ENCODE measurements around the gene PIBF1.
"Not testable (repeated sequence)": the region's sequence is repeated elsewhere in the genome, so short reads cannot be mapped to it uniquely, and the experiment has no call there.

Gene PIBF1

DNA sequence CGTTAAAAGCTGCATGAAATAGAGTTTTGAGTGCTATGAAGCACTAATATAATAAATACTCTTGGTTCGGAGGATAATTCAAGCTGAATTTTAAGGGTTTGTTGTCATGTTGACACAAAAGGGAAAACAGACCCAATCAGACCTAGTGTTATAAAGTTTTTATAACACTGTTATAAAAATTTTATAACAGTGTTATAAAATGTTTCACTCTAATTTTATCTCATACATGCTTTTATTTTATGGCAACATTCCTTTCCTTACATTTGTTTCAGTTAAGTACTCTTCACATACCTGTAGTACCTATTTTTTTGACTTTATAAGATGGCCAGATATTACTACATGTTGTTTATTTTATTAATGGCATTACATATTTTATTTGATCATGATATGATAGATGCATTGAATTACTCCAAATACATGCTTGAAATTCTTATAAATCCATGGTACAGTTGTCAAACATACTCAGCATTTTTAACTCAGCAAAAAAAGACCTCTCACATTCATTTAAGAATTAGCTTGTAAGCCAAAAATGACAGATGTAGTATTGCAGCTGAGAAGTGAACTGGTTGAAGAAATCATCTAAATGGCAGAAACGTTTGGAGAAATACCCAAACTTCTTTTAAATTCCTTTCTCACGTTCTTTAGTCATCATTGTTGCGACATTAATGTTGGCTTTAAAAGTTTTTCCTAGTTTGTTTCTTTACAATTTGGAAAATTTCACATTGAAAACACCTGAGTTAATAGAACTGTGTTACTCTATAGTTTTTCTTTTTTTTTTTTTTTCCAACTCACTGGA, 104.5 kb downstream of the PIBF1 start:
- Mint-ChIP-seq H3K4me1 (no peaks in the 10 kb centered on the region), H3K36me3 (ENCODE audit: low read depth) (peaks cover 18% of the 10 kb centered on the region), H3K4me3 (no peak overlapping the region), H3K27ac (no peak overlapping the region), H3K9me3 (peaks cover 10% of the 10 kb centered on the region), H3K27me3 (ENCODE audit: low read depth, poor library complexity) (no peaks in the 10 kb centered on the region)
- no peak for DNase-seq
- TF ChIP-seq, protein P1, sequence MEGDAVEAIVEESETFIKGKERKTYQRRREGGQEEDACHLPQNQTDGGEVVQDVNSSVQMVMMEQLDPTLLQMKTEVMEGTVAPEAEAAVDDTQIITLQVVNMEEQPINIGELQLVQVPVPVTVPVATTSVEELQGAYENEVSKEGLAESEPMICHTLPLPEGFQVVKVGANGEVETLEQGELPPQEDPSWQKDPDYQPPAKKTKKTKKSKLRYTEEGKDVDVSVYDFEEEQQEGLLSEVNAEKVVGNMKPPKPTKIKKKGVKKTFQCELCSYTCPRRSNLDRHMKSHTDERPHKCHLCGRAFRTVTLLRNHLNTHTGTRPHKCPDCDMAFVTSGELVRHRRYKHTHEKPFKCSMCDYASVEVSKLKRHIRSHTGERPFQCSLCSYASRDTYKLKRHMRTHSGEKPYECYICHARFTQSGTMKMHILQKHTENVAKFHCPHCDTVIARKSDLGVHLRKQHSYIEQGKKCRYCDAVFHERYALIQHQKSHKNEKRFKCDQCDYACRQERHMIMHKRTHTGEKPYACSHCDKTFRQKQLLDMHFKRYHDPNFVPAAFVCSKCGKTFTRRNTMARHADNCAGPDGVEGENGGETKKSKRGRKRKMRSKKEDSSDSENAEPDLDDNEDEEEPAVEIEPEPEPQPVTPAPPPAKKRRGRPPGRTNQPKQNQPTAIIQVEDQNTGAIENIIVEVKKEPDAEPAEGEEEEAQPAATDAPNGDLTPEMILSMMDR (IDR thresholded peaks at IDR 0.05) = no peak

DNA sequence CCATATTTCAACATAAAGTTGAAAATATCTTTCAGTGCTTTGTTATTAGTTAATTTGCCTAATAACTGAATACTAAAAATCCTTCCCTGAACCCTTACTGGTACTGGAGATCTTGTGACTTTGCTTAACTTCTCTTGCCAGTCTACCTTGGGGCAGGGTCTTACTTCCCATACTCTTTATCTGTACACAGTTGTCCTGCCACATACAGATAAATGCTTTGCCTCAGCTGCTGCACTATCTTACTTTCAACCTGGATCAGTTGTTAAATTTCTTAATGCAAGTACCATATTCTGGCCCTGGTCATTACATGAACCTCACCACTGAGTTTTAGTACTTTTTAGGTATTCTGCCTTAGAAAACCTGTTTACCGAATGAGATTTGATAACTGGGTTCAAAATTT, 107.6 kb downstream of the PIBF1 start:
- no peak for DNase-seq
- Mint-ChIP-seq H3K9me3 (no peaks in the 10 kb centered on the region), H3K27me3 (ENCODE audit: low read depth, poor library complexity) (no peaks in the 10 kb centered on the region), H3K27ac (peak overlapping the region; percentile 20), H3K4me1 (no peaks in the 10 kb centered on the region), H3K4me3 (no peak overlapping the region), H3K36me3 (ENCODE audit: low read depth) (peaks cover 10% of the 10 kb centered on the region)
- TF ChIP-seq, protein P1 (IDR thresholded peaks at IDR 0.05) = no peak

DNA sequence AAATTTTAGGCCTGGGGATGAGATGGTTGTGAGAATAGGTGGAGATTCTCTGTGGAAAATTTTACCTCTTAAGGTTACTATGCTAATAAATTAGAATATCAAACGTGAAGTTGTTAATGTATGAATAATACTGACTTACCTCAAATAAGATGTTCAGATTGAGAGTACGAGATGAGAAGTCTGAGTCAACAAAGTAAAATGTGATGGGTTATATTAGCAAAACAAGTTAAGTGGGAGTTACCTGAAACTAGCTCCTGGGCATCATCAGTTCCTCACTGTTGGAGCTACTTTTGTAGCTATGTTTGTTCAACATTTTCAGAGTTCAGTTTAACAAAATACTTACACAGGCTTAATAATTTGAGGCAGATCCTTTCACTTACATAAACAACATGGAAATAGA, 108.6 kb downstream of the PIBF1 start:
- no peaks in the 10 kb centered on the region for H3K27me3 Mint-ChIP-seq (ENCODE audit: low read depth, poor library complexity)
- peaks cover 18% of the 10 kb centered on the region for H3K36me3 Mint-ChIP-seq (ENCODE audit: low read depth)
- no peaks in the 10 kb centered on the region for H3K4me1 Mint-ChIP-seq
- peaks cover 5% of the 10 kb centered on the region for H3K9me3 Mint-ChIP-seq
- DNase-seq = no peak
- TF ChIP-seq, protein P1 (IDR thresholded peaks at IDR 0.05) = no peak
- H3K27ac Mint-ChIP-seq = no peak overlapping the region
- H3K4me3 Mint-ChIP-seq = no peak overlapping the region

DNA sequence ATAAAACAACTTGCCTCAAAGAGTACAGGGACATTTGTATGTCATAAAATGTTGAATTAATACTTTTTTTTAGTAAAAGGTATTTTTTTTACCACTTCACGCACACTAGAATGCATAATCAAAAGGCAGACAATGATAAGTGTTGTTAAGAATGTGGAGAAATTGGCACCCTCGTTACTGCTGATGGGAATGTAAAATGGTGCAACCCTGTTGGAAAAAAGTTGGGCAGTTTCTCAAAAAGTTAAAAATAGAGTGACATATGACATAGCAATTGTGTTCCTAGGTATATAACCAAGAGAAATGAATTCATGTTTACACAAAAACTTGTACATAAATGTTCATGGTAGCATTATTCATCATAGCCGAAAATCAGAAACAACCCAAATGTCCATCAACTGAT, 109.5 kb downstream of the PIBF1 start:
- Mint-ChIP-seq H3K4me3 (no peak overlapping the region), H3K36me3 (ENCODE audit: low read depth) (peaks cover 27% of the 10 kb centered on the region), H3K4me1 (no peaks in the 10 kb centered on the region), H3K9me3 (peaks cover 14% of the 10 kb centered on the region), H3K27ac (no peak overlapping the region), H3K27me3 (ENCODE audit: low read depth, poor library complexity) (no peaks in the 10 kb centered on the region)
- DNase-seq = no peak
- TF ChIP-seq, protein P1 (IDR thresholded peaks at IDR 0.05) = no peak

DNA sequence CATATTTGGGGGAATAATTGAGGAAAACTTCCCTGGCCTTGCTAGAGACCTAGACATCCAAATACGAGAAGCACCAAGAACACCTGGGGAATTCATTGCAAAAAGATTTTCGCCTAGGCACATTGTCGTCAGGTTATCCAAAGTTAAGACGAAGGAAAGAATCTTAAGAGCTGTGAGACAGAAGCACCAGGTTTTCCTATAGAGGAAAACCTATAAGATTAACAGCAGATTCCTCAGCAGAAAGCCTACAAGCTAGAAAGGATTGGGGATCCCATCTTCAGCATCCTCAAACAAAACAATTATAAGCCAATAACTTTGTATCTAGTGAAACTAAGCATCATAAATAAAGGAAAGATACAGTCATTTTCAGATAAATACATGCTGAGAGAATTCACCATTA, 114.9 kb downstream of the PIBF1 start:
- H3K27ac Mint-ChIP-seq = no peak overlapping the region
- H3K9me3 Mint-ChIP-seq = peaks cover 64% of the 10 kb centered on the region
- H3K4me3 Mint-ChIP-seq = no peak overlapping the region
- no peaks in the 10 kb centered on the region for H3K4me1 Mint-ChIP-seq
- no peak for DNase-seq
- H3K36me3 Mint-ChIP-seq (ENCODE audit: low read depth) = peaks cover 77% of the 10 kb centered on the region
- TF ChIP-seq, protein P1 (IDR thresholded peaks at IDR 0.05) = no peak
- H3K27me3 Mint-ChIP-seq (ENCODE audit: low read depth, poor library complexity) = no peaks in the 10 kb centered on the region

DNA sequence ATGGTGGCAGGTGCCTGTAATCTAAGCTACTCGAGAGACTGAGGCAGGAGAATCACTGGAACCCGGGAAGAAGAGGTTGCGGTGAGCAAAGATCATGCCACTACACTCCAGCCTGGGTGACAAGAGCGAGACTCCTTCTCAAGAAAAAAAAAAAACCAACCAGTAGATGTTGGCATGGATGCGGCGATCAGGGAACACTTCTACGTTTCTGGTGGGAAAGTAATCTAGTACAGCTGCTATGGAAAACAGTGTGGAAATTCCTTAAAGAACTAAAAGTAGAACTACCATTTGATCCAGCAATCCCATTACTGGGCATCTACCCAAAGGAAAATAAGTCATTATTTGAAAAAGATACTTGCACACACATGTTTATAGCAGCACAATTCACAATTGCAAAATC, 119.6 kb downstream of the PIBF1 start:
- H3K27ac Mint-ChIP-seq; DNase-seq; H3K4me1 Mint-ChIP-seq; H3K27me3 Mint-ChIP-seq (ENCODE audit: low read depth, poor library complexity); H3K4me3 Mint-ChIP-seq: not testable (repeated sequence)
- peaks cover 52% of the 10 kb centered on the region for H3K9me3 Mint-ChIP-seq
- H3K36me3 Mint-ChIP-seq (ENCODE audit: low read depth) = peaks cover 57% of the 10 kb centered on the region

Data from nephron progenitor cell (in vitro differentiated cells).